ENCODE data around the gene PDE5A.
"Not testable (repeated sequence)": the region's sequence is repeated elsewhere in the genome, so short reads cannot be mapped to it uniquely, and the experiment has no call there.

Gene PDE5A

GRCh38 chr4:119647558-119647957 is 19.0 kb upstream of the PDE5A start:
- H3K36me3 ChIP-seq (ENCODE audit: control insufficient read depth in 5 of 5, insufficient read depth in 5 of 5, low read length in 5 of 5), result no peaks in the 10 kb centered on the region

DNA sequence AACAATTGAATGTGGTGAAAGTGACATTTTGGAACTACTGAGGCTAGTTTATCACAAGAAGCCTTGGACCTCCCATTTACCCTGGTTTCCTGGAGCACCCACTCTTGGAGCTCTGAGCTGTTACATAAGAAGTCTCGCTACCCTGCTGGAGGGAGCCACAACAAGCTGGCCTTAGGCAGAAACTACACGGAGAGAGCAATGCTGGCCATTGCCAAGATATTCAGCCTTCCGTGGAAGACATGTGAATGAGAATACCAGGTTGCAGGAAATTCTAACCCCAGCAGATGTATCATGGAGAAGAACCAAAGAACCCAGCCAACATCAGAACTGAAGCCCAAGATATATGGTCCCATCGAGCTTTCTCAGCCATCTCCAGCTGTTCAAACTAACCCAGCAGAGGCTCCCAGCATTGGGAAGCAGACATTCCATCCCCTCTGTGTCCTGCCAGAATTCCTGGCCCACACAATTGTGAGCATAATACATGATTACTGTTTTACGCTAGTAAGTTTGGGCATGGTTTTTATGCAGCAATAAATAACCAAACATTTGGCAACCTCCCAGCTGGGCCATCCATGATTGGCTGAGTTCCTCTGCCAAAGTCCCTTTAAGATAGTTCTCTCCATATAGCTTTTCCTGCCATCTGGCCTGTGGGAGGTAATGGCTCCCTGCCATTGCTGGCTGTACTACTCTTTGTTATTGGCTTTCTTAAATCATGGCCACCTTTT is 17.9 kb upstream of the PDE5A start:
- Histone ChIP-seq H3K27ac (ENCODE audit: low read depth, low read length) (no peak overlapping the region), H3K36me3 (ENCODE audit: control insufficient read depth in 5 of 5, insufficient read depth in 5 of 5, low read length in 5 of 5) (no peaks in the 10 kb centered on the region)

More at GRCh38 chr4:119647558-119647957, 19.0 kb upstream of the PDE5A start:
- Histone ChIP-seq H3K9me3 (ENCODE audit: control insufficient read depth in 5 of 5, low read length in 5 of 5) (no peaks in the 10 kb centered on the region), H3K4me1 (ENCODE audit: control insufficient read depth in 5 of 5, insufficient read depth in 5 of 5, low read length in 5 of 5) (peaks cover 0 to 4% (median 0%) of the 10 kb centered on the region in 5 donors), H3K27ac (ENCODE audit: low read depth, low read length) (no peak overlapping the region), H3K9ac (ENCODE audit: low read length in 5 of 5) (no peak overlapping the region), H3K4me3 (ENCODE audit: low read depth in 1 of 5, low read length in 5 of 5) (no peak overlapping the region), H3K27me3 (ENCODE audit: control insufficient read depth in 5 of 5, insufficient read depth in 4 of 5, low read length in 5 of 5) (no peaks in the 10 kb centered on the region)

DNA sequence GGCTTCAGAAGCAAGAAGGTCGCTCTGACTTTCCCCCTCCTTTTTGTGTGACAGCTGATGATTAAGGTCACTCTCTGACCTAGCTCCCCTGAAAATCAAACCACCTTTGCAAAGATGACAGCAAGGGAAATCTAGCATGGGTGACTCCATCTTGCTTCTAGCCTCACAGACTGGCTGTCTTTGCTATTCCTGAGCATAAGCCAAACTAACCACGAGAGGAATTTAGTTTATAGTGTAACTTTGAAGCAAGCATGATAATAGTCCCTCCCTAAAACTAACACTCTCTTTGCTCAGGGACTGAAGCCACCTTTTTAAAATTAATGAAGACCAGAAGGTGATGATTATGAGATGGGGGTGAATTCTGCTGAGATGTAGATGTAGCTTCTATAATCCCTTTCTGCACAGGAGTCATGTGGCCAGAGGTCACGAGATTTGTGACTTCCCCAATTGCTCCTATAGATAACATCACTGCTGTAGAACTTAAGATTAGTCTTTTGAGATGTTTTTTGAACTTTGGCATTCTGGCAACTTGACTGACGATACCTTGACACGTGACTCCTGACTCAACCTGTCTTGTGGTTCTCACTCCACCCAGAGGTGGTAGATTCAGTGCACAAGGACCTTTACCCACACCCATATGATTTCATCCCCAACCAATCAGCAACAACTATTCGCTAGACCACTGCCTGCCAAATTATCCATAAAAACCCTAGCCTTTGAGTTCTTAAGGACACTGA is 14.9 kb upstream of the PDE5A start:
- Histone ChIP-seq H3K27ac (ENCODE audit: low read depth, low read length) (no peak overlapping the region), H3K9ac (ENCODE audit: low read length in 5 of 5) (no peak overlapping the region), H3K4me1 (ENCODE audit: control insufficient read depth in 5 of 5, insufficient read depth in 5 of 5, low read length in 5 of 5) (peaks cover 0 to 4% (median 0%) of the 10 kb centered on the region in 5 donors), H3K27me3 (ENCODE audit: control insufficient read depth in 5 of 5, insufficient read depth in 4 of 5, low read length in 5 of 5) (no peaks in the 10 kb centered on the region), H3K9me3 (ENCODE audit: control insufficient read depth in 5 of 5, low read length in 5 of 5) (no peaks in the 10 kb centered on the region), H3K4me3 (ENCODE audit: low read depth in 1 of 5, low read length in 5 of 5) (no peak overlapping the region), H3K36me3 (ENCODE audit: control insufficient read depth in 5 of 5, insufficient read depth in 5 of 5, low read length in 5 of 5) (no peaks in the 10 kb centered on the region)

More for the DNA sequence above, 17.9 kb upstream of the PDE5A start:
- H3K9ac ChIP-seq (ENCODE audit: low read length in 5 of 5), result no peak overlapping the region
- no peaks in the 10 kb centered on the region for H3K9me3 ChIP-seq (ENCODE audit: control insufficient read depth in 5 of 5, low read length in 5 of 5)
- H3K27me3 ChIP-seq (ENCODE audit: control insufficient read depth in 5 of 5, insufficient read depth in 4 of 5, low read length in 5 of 5), result no peaks in the 10 kb centered on the region
- H3K4me1 ChIP-seq (ENCODE audit: control insufficient read depth in 5 of 5, insufficient read depth in 5 of 5, low read length in 5 of 5), result peaks cover 0 to 4% (median 0%) of the 10 kb centered on the region in 5 donors
- H3K4me3 ChIP-seq (ENCODE audit: low read depth in 1 of 5, low read length in 5 of 5), result no peak overlapping the region

GRCh38 chr4:119641765-119642164 is 13.2 kb upstream of the PDE5A start:
- no peak overlapping the region for H3K27ac ChIP-seq (ENCODE audit: low read depth, low read length)
- H3K4me3 ChIP-seq (ENCODE audit: low read depth in 1 of 5, low read length in 5 of 5), result no peak overlapping the region
- H3K36me3 ChIP-seq (ENCODE audit: control insufficient read depth in 5 of 5, insufficient read depth in 5 of 5, low read length in 5 of 5), result no peaks in the 10 kb centered on the region
- no peaks in the 10 kb centered on the region for H3K9me3 ChIP-seq (ENCODE audit: control insufficient read depth in 5 of 5, low read length in 5 of 5)
- H3K9ac ChIP-seq (ENCODE audit: low read length in 5 of 5), result no peak overlapping the region
- H3K4me1 ChIP-seq (ENCODE audit: control insufficient read depth in 5 of 5, insufficient read depth in 5 of 5, low read length in 5 of 5), result peaks cover 0 to 4% (median 0%) of the 10 kb centered on the region in 5 donors
- H3K27me3 ChIP-seq (ENCODE audit: control insufficient read depth in 5 of 5, insufficient read depth in 4 of 5, low read length in 5 of 5), result no peaks in the 10 kb centered on the region

GRCh38 chr4:119638359-119638758 is 9.8 kb upstream of the PDE5A start:
- Histone ChIP-seq H3K9me3 (ENCODE audit: control insufficient read depth in 5 of 5, low read length in 5 of 5) (no peaks in the 10 kb centered on the region), H3K36me3 (ENCODE audit: control insufficient read depth in 5 of 5, insufficient read depth in 5 of 5, low read length in 5 of 5) (no peaks in the 10 kb centered on the region), H3K27me3 (ENCODE audit: control insufficient read depth in 5 of 5, insufficient read depth in 4 of 5, low read length in 5 of 5) (no peaks in the 10 kb centered on the region), H3K27ac (ENCODE audit: low read depth, low read length) (no peak overlapping the region), H3K4me1 (ENCODE audit: control insufficient read depth in 5 of 5, insufficient read depth in 5 of 5, low read length in 5 of 5) (no peaks in the 10 kb centered on the region), H3K4me3 (ENCODE audit: low read depth in 1 of 5, low read length in 5 of 5) (no peak overlapping the region), H3K9ac (ENCODE audit: low read length in 5 of 5) (no peak overlapping the region)

DNA sequence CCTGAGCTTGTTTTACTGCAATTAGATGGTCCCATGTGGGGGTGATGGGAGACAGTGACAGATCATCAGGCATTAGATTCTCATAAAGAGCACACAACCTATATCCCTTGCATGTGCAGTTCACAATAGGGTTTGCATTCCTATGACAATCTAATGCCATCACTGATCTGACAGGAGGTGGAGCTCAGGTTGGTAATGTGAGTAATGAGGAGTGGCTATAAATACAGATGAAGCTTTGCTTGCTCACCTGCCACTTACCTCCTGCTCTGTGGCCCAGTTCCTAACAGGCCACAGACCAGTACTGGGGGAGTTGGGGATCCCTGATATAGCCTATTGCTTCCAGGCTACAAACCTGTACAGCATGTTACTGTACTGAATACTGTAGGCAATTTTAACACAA is 8.2 kb upstream of the PDE5A start:
- not testable (repeated sequence) for H3K36me3 ChIP-seq (ENCODE audit: control insufficient read depth in 5 of 5, insufficient read depth in 5 of 5, low read length in 5 of 5); H3K9ac ChIP-seq (ENCODE audit: low read length in 5 of 5); H3K27me3 ChIP-seq (ENCODE audit: control insufficient read depth in 5 of 5, insufficient read depth in 4 of 5, low read length in 5 of 5); H3K27ac ChIP-seq (ENCODE audit: low read depth, low read length); H3K4me3 ChIP-seq (ENCODE audit: low read depth in 1 of 5, low read length in 5 of 5); H3K4me1 ChIP-seq (ENCODE audit: control insufficient read depth in 5 of 5, insufficient read depth in 5 of 5, low read length in 5 of 5); H3K9me3 ChIP-seq (ENCODE audit: control insufficient read depth in 5 of 5, low read length in 5 of 5)

DNA sequence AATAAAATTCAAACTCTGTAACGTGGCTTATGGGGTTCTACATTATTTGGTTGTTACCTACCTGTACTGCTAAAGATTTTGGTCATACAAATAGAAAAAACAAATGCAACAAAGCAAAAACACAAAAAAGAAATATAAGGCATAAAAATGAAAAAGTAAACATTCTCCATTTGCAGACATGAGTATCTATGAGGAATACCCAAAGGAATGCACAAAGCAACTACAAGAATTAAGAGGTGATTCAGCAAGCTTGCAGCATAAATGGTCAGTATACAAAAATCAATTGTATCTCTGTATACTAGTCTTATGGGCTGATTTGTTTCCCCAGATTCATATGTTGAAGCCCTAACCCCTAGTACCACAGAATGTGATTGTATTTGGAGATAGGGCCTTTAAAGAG is 3.6 kb upstream of the PDE5A start:
- Histone ChIP-seq H3K9ac (ENCODE audit: low read length in 5 of 5) (no peak overlapping the region), H3K4me1 (ENCODE audit: control insufficient read depth in 5 of 5, insufficient read depth in 5 of 5, low read length in 5 of 5) (peaks cover 0 to 21% (median 19%) of the 10 kb centered on the region in 5 donors), H3K27me3 (ENCODE audit: control insufficient read depth in 5 of 5, insufficient read depth in 4 of 5, low read length in 5 of 5) (peaks cover 0 to 2% (median 0%) of the 10 kb centered on the region in 5 donors)

DNA sequence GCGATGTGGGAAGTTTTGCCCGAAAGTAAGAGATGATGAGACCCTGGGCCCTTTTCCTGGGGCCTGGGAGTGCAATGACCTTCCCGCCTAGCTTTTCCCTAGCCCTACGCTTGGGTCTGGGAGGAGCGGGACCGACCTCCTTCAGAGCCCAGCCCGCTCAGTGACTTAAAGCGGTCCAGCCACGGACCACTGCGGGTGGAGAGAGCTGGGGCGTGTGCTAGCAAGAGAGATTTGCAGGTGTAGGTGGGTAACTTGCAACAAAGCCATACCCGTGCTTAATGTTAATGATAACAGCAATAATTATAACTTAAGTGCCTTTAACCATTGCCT is 503 bp upstream of the PDE5A start:
- H3K27ac ChIP-seq (ENCODE audit: low read depth, low read length), result peak overlapping the region; percentile 50
- H3K4me1 ChIP-seq (ENCODE audit: control insufficient read depth in 5 of 5, insufficient read depth in 5 of 5, low read length in 5 of 5), result peaks cover 0 to 27% (median 25%) of the 10 kb centered on the region in 5 donors
- no peaks in the 10 kb centered on the region for H3K9me3 ChIP-seq (ENCODE audit: control insufficient read depth in 5 of 5, low read length in 5 of 5)
- H3K36me3 ChIP-seq (ENCODE audit: control insufficient read depth in 5 of 5, insufficient read depth in 5 of 5, low read length in 5 of 5), result no peaks in the 10 kb centered on the region
- peaks cover 0 to 4% (median 2%) of the 10 kb centered on the region in 5 donors for H3K27me3 ChIP-seq (ENCODE audit: control insufficient read depth in 5 of 5, insufficient read depth in 4 of 5, low read length in 5 of 5)
- no peak overlapping the region for H3K9ac ChIP-seq (ENCODE audit: low read length in 5 of 5)
- H3K4me3 ChIP-seq (ENCODE audit: low read depth in 1 of 5, low read length in 5 of 5), result peak overlapping the region; percentile 78 to 84 (median 82)

More for the DNA sequence above, 3.6 kb upstream of the PDE5A start:
- H3K9me3 ChIP-seq (ENCODE audit: control insufficient read depth in 5 of 5, low read length in 5 of 5), result no peaks in the 10 kb centered on the region
- H3K27ac ChIP-seq (ENCODE audit: low read depth, low read length), result no peak overlapping the region
- H3K36me3 ChIP-seq (ENCODE audit: control insufficient read depth in 5 of 5, insufficient read depth in 5 of 5, low read length in 5 of 5), result no peaks in the 10 kb centered on the region
- no peak overlapping the region for H3K4me3 ChIP-seq (ENCODE audit: low read depth in 1 of 5, low read length in 5 of 5)

GRCh38 chr4:119627267-119628255 is 1.0 kb downstream of the PDE5A start:
- peak overlapping the region in 4 of 5 donors; percentile 69 to 84 (median 76) for H3K9ac ChIP-seq (ENCODE audit: low read length in 5 of 5)
- peaks cover 0 to 4% (median 2%) of the 10 kb centered on the region in 5 donors for H3K27me3 ChIP-seq (ENCODE audit: control insufficient read depth in 5 of 5, insufficient read depth in 4 of 5, low read length in 5 of 5)
- no peaks in the 10 kb centered on the region for H3K36me3 ChIP-seq (ENCODE audit: control insufficient read depth in 5 of 5, insufficient read depth in 5 of 5, low read length in 5 of 5)
- H3K4me3 ChIP-seq (ENCODE audit: low read depth in 1 of 5, low read length in 5 of 5), result peak overlapping the region; percentile 78 to 85 (median 83)
- peaks cover 0 to 27% (median 25%) of the 10 kb centered on the region in 5 donors for H3K4me1 ChIP-seq (ENCODE audit: control insufficient read depth in 5 of 5, insufficient read depth in 5 of 5, low read length in 5 of 5)
- H3K9me3 ChIP-seq (ENCODE audit: control insufficient read depth in 5 of 5, low read length in 5 of 5), result no peaks in the 10 kb centered on the region
- H3K27ac ChIP-seq (ENCODE audit: low read depth, low read length), result peak overlapping the region; percentile 50
